Femur (tissue), 1 donor: ENCODE data around the gene LAMTOR5.
"Not testable (repeated sequence)": the region's sequence is repeated elsewhere in the genome, so short reads cannot be mapped to it uniquely, and the experiment has no call there.

Source experiments
- DNase-seq: peaks from one replicate; pipeline ENCODE4 v3.0.0-alpha.2; 2017

The LAMTOR5 gene

DNA sequence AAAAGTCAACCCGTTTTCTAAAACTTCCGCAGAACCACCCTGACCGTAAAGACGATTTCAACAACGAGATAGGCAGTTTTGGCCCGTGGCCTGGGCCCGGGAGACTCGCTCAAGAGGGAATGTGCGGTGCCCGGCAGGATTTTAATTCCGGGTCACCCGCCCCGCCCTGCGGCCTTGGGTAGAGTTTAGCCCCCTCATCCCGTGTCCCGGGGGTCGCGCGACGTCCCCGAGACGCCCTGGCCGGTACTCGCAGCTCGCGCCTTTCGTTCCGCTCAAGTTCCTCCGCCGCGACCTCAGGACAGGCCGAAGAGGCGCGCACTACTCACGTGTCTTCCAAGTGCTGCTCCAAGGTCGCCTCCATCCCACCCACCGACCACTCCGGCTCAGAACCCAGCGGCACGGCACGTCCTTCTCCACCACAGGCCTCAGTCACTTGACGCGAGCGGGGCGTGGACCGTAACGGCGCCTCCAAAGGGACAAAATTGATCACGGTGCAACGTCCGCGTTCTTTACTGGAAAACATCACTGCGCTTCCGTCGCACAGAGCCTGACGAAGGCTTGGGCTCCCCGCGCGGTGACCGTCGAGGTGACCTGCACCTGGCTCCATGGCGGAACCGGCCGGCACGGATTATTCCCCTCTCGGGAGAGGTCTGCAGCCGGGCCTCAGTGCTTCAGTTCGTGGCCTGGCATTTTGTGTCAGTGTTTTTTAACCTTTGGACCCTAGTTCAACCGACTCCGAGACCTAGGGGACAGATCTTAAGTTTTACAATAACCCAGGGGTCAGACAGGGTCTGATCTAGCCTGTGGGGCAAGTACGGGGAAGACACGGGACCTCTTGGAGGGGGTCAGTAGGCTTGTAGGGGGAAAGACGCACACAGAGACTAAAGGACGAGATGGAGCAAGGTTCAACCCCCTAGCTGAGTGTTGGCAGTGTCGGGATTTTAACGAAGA is at the start of gene LAMTOR5:
TSS of gene LAMTOR5 (minus strand) at position 435 of the 951 bp plus-strand sequence. CDS start at position 361, 74 bp downstream.
- peak; percentile 97 for DNase-seq

DNA sequence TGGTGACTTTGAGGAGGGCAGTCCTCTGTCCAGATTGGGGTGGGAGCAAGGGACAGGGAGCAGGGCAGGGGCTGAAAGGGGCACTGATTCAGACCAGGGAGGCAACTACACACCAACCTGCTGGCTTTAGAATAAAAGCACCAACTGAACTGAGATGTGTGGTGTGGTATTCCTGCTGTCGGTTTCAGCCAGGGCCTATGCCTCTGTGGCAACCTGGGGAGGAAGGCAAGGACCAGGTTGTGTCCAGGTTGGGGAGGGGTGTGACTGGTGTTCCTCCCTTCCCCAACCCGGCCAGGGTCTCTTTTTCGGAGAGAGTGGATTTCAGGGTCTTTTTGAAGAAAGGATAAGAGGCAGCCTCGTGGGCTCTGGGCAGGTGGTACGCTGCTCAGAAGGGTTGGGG is 49.7 kb upstream of the LAMTOR5 start:
- no peak for DNase-seq

DNA sequence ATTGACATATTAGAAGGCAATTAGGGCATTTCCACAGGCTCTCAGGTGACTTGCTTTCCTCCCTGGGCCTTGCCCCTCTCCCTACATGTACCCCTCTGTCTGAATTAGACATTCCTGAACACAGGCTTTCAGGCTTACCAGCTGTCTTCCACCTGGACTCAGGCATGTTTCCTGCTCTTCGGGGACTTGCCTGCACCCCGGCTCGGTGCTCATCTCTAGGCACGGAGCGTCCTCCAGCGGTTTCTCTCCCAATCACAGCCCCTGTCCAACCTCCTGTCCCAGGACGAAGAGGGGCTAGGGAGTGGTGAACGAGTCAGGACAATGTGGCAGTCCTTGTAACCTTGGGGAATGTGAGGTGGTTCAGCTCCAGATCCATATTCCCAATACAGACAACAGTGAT is 47.7 kb upstream of the LAMTOR5 start:
- DNase-seq: no peak

DNA sequence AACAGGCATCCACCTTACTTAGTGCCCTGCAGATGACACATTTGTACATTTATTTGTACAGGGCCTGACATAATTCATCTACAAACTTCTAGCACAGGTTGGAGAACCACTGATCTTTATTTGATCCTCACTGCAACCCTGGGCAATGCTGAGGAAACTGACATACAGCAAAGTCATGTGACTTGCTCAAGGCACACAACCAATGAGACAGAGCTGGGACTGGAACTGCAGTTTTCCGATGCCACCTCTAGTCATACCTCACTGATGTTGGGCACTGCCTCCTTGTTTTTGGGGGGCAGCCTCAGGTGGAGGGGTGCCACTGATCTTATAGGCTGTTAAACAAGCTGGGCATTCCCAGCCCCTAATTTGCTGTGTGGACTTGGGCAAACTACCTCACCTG is 46.8 kb upstream of the LAMTOR5 start:
- DNase-seq: no peak

DNA sequence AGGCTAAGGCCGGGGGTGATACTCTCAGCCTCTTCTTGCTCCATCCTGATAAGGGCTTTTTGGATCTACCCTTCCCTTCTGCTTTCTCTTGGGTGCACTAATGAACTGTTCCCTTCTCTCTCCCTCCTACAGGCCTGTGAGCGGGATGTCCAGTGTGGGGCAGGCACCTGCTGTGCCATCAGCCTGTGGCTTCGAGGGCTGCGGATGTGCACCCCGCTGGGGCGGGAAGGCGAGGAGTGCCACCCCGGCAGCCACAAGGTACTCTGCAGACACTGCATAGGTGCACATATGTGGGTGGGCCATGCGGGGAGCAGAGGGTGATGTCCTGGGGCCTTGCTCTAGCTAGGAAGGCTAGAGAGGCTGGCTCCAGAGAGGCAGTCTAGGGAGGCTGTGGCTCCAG is 46.3 kb upstream of the LAMTOR5 start:
- DNase-seq: no peak

DNA sequence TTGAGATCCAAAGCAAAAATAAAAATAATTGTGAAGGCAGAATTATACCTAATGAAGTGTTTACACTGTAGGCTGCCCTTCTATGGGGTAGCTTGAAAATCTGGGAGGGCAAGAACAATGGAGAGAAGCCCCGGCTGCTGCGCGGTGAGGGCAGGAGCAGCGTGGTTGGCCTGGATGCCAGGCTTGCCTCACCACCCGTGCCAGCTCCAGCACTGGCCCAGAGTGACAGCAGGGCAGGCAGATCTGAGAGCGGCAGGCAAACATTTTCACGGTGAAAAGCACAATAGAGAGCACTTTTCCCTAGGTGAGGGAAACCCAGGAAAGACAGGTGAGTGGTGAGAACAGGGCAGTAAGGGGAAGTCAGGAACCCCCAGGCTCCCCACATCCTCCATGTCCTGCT is 44.8 kb upstream of the LAMTOR5 start:
- DNase-seq: no peak

DNA sequence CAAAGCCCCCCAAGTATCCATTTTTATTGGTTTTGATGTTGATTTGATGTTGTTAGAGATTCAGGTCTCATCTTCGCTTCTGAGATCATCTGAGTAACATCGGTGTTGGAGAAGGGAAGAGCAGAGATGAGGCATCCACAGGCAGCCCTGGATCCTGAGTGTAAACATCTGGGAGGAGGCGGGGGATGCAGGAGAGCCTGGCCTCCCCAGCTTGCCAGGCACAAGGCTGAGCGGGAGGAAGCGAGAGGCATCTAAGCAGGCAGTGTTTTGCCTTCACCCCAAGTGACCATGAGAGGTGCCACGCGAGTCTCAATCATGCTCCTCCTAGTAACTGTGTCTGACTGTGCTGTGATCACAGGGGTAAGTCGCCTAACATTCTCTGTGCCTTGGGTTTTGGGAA is 43.4 kb upstream of the LAMTOR5 start, which contains the start of gene PROK1:
TSS of gene PROK1 (plus strand) at position 221 of the 400 bp plus-strand sequence. CDS start at position 289, 68 bp downstream.
- no peak for DNase-seq

DNA sequence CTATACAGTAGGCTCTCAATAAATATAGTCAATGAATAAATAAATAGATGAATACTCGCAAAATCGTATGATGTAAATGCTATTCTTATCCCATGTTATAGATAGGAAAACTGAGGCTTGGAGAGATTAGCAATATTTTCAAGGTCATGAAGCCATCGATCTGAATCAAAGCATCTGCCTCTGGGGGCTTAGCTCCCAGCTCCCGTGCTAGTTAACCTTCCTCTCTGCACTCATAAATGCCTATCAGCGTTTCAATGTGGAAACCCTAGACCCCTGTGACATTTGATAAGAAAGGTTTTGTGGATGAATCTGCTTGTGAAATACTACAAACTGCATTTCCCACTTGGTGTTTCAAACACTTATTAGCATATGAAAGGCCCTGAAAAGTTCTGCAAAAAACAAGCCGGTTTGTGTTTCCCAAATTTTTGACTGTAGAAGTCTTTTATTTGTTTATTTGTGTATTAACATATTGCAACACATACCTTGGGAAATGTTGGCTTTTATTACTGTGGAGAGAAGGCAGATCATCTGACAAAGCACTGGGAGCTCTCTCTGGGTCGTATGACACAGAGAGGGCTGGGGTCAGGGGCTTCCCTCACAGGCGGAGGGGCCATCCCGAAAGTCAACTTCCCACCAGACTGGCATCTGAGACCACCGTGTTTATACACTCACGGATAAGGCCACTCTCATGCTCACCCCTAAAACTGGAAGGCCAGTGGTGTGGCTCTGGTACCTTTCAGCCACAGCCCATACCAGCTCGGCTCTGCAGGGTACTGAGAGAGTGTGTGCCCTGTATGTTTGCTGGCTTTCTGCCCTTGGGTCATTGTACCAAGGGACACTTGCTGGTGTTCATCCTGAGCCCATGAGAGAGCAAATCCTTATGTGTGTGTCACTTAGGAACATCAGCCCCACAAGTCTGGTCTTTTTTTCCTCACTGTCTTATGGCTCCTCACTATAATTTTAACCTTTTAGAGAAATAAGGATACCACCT is 42.5 kb upstream of the LAMTOR5 start:
- DNase-seq: no peak

DNA sequence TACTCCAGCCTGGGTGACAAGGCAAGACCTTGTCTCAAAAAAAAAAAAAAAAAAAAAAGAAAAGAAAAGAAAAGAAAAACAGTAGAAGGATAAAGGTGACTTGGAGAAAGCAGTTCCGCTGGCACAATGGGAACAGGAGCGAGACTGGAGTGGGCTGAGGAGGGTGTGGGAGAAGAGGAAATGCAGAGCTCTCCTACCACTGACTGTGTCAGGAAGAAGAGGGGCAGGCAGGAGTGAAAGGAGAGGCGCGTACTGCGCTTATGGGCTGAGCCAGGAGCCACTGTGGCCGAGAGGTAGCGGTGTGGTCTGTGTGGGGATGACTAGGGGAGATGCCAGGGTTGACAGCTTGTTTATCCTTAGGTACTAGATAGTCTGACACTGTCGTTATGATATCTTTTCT is 37.1 kb upstream of the LAMTOR5 start:
- no peak for DNase-seq

DNA sequence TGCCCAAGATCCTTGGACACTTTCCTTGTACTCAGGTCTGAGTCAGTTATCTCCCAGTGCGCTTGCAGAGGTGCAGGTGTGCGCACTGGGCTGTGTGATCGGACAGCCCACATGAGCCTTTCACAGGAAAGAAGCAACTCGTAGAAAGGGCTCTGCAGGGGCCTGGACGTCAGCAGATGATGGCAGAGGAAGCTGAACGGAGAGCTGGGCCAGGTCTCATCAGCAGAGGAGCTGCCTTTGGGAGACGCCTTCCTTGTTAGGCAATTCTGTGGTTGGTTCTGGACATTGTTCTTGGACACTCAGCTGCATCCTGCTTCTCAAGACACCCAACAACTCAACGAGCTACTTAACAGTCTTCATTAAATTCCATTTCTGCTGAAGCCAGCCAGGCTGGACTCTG is 36.0 kb upstream of the LAMTOR5 start:
- DNase-seq: no peak

DNA sequence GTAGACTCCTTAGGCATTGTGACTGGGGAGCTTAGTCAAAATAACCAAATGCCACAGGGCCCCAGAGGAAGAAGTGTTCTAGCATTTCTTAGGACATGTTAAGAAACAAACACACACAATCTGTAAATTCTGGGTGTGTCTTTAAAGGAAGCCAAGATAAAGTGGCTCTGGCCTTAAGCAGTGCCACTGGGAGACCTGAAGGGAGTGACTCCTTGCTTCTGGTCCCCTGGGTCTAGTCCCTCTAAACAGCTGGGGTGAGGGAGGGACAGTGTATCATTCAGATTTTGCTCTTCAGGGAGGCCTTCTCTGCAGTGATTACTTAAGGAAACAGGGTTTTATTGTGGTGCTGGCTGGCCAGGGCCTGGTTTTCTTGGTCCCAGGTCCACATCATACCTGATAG is 34.4 kb upstream of the LAMTOR5 start:
- DNase-seq: no peak

DNA sequence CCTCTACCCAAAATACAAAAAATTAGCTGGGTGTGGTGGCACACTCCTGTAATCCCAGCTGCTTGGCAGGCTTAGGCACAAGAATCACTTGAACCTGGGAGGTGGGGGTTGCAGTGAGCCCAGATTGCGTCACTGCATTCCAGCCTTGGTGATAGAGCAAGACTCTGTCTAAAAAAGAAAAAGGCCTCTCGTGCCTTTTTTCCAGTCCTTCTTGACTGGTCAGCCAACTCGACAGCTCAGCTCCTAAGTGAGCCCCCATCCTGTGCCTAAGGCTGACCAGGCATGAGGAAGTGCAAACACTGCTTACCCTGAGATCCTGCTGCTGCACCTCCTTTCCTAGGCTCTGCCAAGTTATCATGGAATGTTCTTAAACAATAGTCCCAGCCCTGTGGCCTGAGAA is 33.4 kb upstream of the LAMTOR5 start:
- no peak for DNase-seq

DNA sequence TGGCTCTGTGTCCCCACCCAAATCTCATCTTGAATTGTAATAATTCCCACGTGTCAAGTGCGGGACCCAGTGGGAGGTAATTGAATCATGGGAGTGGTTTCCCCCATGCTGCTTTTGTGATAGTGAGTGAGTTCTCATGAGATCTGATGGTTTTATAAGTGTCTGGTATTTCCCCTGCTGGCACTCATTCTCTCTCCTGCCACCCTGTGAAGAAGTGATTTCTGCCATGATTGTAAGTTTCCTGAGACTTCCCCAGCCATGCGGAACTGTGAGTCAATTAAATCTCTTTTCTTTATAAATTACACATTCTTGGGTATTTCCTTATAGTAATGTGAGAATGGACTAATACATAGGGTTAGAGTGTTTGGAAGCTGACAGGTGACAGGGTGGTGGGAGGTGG is 32.4 kb upstream of the LAMTOR5 start:
- not testable (repeated sequence) for DNase-seq

DNA sequence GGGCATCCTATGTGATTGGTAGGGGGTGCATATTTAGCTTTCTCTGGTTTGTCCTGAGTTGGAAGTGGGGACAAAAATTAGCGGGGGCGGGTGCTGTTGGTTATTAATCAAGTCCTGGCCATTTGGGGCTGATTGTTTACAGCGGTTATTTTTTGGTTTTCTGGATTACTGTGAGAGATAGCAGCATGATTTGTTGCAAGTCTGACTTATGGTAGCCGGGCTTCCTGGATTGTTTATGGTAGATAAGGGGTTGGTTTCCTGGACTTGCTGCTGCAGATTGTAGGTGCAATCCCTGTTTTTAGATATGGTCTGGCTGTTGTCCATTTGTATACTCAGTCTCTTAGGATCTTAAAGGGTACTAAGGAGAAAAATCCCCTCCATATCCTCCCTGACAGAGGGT is 31.4 kb upstream of the LAMTOR5 start:
- DNase-seq: no peak

DNA sequence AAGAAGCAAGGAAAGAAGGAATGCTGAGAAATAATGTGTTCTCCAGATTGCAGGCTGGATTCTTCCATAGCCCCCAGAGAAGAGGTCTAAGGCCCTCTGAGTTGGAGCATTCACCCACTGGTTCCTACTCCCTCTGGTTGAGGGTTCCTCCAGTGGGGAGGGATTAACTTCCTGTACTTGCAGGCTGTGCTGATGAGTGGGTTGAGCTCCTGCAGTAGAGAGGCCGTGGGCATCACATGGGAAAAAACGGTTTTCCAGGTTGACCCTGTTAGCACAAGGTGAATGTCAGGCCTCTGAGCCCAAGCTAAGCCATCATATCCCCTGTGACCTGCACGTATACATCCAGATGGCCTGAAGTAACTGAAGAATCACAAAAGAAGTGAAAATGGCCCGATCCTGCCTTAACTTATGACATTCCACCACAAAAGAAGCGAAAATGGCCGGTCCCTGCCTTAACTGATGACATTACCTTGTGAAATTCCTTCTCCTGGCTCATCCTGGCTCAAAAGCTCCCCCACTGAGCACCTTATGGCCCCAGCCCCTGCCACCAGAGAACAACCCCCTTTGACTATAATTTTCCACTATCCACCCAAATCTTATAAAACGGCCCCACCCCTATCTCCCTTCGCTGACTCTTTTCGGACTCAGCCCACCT is 30.3 kb upstream of the LAMTOR5 start:
- DNase-seq: not testable (repeated sequence)

DNA sequence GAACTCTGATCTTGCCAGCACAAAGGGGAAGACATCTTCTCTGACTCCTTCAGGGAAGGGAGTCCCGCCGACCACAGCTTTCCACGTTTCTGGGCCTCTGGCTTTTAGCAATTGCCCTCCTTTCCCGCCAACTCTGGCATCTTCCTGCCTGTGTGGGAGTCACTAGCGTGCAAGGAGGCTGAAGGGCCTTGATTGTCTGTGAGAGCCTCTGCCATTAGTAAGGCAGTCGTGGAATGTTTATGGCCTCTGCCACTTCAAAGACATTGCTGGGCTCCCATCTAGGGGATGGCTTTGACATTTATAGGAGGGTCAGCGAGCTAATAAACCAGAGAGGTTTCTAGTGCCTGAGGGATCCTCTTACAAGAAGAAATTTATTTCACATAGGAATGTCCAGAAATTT is 29.1 kb upstream of the LAMTOR5 start:
- DNase-seq: no peak

DNA sequence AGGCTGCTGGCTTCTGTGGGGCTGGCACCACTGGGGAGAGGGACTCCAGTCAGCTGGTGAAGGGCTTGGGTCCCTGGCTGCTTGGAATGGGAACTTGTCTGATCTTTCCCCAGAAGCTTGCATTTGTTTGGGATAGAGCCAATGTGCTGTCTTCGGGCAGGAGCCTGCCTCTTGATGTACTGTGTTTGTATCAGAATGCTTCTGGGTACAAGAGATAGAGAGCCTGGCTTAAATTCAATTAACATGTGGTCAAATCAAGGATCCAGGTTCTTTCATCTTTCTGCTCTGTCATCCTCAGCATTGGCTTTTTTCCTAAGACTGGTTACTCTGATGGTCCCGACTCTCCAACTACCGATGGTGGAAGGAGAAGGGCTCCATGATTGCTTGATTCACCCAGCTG is 27.5 kb upstream of the LAMTOR5 start:
- DNase-seq: no peak

DNA sequence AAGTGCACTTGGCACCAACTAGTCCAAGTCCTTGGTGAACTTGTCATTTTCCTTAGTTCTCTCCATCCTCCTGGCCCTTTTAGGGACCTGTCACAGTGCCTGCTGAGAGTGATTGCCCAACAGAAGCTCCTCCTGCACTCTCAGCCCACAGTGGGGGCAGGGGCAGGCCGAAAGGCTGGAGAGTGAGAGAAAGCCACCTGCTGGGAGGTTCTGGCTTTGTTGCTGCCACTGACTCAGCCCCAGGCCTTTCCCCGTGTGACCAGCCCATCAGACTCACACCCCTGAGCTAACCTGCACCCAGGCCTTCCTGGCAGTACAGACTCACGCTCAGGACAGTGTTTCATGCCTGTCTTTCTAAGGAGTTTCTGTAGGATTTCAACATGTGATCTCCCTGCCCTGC is 26.3 kb upstream of the LAMTOR5 start:
- no peak for DNase-seq

DNA sequence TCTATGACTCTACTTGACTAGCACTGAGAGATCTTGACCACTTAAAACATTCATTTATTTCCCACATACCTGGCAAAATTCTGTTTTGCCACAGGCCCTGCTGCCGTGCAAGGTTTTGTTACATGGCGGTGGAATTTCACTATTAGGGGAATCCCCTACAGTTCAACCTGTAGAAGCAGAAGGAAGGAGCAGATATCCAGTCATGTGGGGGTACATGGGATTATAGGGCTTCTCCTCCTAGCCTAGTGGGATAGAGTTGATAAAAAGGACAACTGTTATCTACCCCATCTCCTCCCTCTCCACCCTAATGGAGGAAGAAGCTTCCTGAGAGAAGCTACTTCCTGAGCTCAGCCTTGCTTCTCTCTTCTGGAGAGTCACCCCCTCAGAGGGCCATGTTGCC is 25.7 kb upstream of the LAMTOR5 start:
- DNase-seq: no peak

DNA sequence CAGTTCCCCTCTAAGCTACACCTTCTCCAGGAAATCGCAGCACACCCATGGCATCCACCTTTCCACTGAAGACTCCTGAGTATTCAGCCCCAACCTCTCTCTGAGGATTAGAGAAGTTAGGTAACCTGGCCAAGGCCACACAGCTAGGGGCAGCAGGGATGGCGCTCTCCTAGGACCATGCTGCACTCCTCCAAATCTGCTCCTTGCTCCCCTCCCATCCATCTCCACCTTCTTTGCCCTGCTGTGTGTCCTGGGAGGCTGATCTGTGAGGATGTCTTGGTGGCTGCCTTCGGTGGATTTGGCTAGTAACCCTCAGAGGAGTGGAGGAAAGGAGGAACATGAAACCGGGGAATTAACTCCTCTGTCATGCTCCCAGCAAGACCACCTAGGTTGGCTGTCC is 23.4 kb upstream of the LAMTOR5 start:
- DNase-seq: no peak

DNA sequence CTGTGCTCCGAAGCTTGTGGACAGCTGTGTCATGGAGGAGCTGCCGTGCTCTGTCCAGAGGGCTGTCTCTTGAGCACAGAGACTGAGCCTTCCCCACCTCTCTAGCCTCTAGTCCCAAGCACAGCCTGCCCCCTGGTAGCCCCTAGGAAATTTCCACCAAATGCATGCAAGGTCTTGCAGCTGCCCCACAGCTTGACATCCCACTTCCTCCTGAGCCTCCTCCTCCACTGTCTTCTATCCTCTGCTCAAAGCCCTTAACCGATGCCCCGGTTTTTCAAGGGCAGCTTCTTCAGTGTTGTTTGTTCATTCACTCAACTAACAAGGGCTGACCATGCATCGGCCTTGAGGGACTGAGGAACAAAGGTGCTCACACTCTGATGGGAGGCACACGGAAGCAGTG is 22.9 kb upstream of the LAMTOR5 start:
- no peak for DNase-seq

DNA sequence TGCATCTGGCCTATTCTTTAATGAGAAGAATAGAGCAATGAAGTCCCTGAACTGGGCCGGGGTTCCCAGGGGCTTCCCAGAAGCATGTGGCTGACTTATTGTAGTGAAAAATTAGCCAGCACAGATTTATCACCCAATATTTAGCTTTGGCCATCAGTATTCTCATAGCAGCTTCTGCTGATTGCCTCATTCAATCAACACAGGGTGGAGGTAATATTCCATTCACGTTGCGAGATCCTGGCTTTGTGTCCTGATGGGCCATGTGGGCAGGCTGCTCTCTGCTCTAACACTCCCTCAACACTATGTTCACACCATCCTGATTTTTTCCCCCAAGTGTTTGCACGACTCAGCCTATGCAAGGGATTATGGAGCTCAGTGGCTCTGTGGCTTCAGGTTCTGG is 21.5 kb upstream of the LAMTOR5 start:
- no peak for DNase-seq

DNA sequence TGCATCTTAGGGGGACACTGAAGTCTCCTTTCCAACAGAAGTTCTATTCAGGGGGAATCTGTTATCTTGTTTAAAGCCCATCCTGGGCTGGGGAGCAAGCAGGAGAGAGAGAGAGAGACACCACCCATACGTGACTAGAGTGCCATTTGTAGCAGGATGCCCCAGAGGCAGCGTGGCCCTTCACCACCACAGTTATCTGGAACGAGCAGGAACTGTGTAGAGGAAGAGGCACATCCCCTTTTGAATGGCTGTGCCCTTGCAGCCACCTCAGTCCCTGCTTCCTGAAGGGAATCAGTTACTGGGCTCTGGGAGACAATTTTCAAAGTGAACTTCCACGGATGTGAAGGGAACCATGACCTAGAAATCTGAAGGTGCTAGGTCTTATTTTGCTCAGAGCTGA is 19.4 kb upstream of the LAMTOR5 start:
- no peak for DNase-seq
